Osteoblast (primary cell): ENCODE results near the gene ARHGAP35. TPM values are rescaled to one million over a fixed set of nuclear protein-coding genes. Genes with fewer than 3 reads are reported as not detected.

Experiments
- DNase-seq: peaks from one replicate; pipeline ENCODE4 v3.0.0; 2011; ENCODE audit warnings: low spot score, mixed read lengths; ENCODE audit not compliant: insufficient read length; ENCODE audit errors: missing footprints
- H2AFZ ChIP-seq: 2 replicates; pipeline ENCODE4 v1.6.0; 2011; ENCODE audit warnings: mild to moderate bottlenecking, low read length
- H3K27ac ChIP-seq: 2 replicates; pipeline ENCODE4 v1.5.1; 2011; ENCODE audit warnings: mild to moderate bottlenecking, low read depth, low read length, moderate library complexity
- H3K27me3 ChIP-seq: 2 replicates; pipeline ENCODE4 v1.6.0; 2012; ENCODE audit warnings: mild to moderate bottlenecking, control low read depth, inconsistent platforms, low read length, moderate library complexity; ENCODE audit not compliant: insufficient read depth
- H3K36me3 ChIP-seq: 2 replicates; pipeline ENCODE4 v1.5.1; 2011; ENCODE audit warnings: mild to moderate bottlenecking, low read length, control low read depth, moderate library complexity; ENCODE audit not compliant: insufficient read depth
- H3K4me1 ChIP-seq: 2 replicates; pipeline ENCODE4 v1.5.1; 2011; ENCODE audit warnings: mild to moderate bottlenecking, low read length, control low read depth, moderate library complexity; ENCODE audit not compliant: insufficient read depth
- H3K4me2 ChIP-seq: 2 replicates; pipeline ENCODE4 v1.6.0; 2011; ENCODE audit warnings: mild to moderate bottlenecking, low read length; ENCODE audit not compliant: insufficient read depth
- H3K4me3 ChIP-seq: fragments of 200-600 bp; sonication (generic); 3 replicates; pipeline ENCODE4 v1.5.1; 2012; ENCODE audit warnings: mild to moderate bottlenecking, low read length, inconsistent platforms; ENCODE audit not compliant: insufficient read depth
- H3K79me2 ChIP-seq: 2 replicates; pipeline ENCODE4 v1.6.0; 2012; ENCODE audit warnings: mild to moderate bottlenecking, low read length, control low read depth, inconsistent platforms; ENCODE audit not compliant: insufficient read depth
- H3K9me3 ChIP-seq: 2 replicates; pipeline ENCODE4 v1.5.1; 2011; ENCODE audit warnings: low read depth, low read length, control low read depth
- H4K20me1 ChIP-seq: 2 replicates; pipeline ENCODE4 v1.6.0; 2012; ENCODE audit warnings: mild to moderate bottlenecking, low read length, control low read depth; ENCODE audit not compliant: insufficient read depth
- total RNA-seq: library from RNA; depleted of rRNA; stranded (reverse); fragments of >200 nt; gene quantifications from 2 replicates; pipeline ENCODE4 v1.2.3, GENCODE V29; 2012
- TF ChIP-seq, protein P1 (sequence below): IDR thresholded peaks from 2 replicates; pipeline ENCODE4 v1.5.1; 2011; ENCODE audit warnings: mild to moderate bottlenecking, low read depth, low read length, moderate library complexity; ENCODE audit errors: extremely low read depth

Gene ARHGAP35
- total RNA-seq, 1 donor, result 82.2 TPM

DNA sequence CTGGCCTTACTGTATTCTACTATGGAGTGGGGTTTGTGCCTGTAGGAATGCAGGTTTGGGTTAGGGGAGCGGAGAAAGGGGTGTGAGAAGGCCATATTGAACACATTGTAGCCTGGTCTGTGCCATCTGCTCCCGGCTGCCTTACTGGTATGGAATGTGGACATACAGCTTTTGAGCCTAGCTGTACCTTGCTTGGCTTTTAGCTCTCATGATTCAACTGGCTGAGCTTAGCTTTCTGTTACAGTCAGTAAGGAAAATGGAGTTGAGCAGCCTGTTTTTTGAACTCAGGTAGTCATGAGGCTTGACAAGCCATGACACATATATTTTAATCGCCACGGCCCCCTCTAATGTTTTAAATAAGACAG is 41.6 kb downstream of the ARHGAP35 start:
- H3K27ac ChIP-seq, result peak overlapping the region; percentile 86
- no peak overlapping the region for H2AFZ ChIP-seq
- H4K20me1 ChIP-seq, result peaks cover 37% of the 10 kb centered on the region
- H3K4me1 ChIP-seq, result peaks cover 50% of the 10 kb centered on the region
- H3K9me3 ChIP-seq, result no peaks in the 10 kb centered on the region
- H3K4me2 ChIP-seq, result peak overlapping the region; percentile 7
- no peaks in the 10 kb centered on the region for H3K36me3 ChIP-seq
- H3K79me2 ChIP-seq, result peaks cover 97% of the 10 kb centered on the region
- peak; percentile 35 for DNase-seq
- H3K27me3 ChIP-seq, result no peaks in the 10 kb centered on the region
- TF ChIP-seq, protein P1, sequence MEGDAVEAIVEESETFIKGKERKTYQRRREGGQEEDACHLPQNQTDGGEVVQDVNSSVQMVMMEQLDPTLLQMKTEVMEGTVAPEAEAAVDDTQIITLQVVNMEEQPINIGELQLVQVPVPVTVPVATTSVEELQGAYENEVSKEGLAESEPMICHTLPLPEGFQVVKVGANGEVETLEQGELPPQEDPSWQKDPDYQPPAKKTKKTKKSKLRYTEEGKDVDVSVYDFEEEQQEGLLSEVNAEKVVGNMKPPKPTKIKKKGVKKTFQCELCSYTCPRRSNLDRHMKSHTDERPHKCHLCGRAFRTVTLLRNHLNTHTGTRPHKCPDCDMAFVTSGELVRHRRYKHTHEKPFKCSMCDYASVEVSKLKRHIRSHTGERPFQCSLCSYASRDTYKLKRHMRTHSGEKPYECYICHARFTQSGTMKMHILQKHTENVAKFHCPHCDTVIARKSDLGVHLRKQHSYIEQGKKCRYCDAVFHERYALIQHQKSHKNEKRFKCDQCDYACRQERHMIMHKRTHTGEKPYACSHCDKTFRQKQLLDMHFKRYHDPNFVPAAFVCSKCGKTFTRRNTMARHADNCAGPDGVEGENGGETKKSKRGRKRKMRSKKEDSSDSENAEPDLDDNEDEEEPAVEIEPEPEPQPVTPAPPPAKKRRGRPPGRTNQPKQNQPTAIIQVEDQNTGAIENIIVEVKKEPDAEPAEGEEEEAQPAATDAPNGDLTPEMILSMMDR, result no peak
- H3K4me3 ChIP-seq, result no peak overlapping the region

DNA sequence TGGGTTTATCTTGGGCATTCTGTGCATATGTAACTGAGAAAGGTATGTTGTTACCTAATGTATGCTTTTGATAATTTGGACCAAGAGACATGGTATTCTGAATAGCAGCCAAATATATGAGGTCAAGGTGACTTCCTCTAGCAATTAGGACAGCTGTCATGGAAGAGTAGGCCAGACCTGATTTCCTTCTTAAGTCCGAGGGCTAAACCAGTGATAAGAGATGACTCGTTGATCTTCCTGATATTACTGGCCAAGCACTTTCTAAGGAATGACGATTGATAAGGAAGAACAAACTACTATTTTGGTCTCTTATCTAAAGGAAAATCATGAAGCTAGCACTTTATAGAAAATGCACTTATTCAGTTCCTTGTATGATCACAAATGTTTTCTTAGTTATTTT is 42.7 kb downstream of the ARHGAP35 start:
- no peaks in the 10 kb centered on the region for H3K36me3 ChIP-seq
- no peaks in the 10 kb centered on the region for H3K9me3 ChIP-seq
- H3K27me3 ChIP-seq, result no peaks in the 10 kb centered on the region
- H3K4me2 ChIP-seq, result no peak overlapping the region
- peak overlapping the region; percentile 86 for H3K27ac ChIP-seq
- DNase-seq, result no peak
- TF ChIP-seq, protein P1, result no peak
- H2AFZ ChIP-seq, result no peak overlapping the region
- peaks cover 35% of the 10 kb centered on the region for H4K20me1 ChIP-seq
- peaks cover 97% of the 10 kb centered on the region for H3K79me2 ChIP-seq
- peaks cover 47% of the 10 kb centered on the region for H3K4me1 ChIP-seq
- H3K4me3 ChIP-seq, result no peak overlapping the region

DNA sequence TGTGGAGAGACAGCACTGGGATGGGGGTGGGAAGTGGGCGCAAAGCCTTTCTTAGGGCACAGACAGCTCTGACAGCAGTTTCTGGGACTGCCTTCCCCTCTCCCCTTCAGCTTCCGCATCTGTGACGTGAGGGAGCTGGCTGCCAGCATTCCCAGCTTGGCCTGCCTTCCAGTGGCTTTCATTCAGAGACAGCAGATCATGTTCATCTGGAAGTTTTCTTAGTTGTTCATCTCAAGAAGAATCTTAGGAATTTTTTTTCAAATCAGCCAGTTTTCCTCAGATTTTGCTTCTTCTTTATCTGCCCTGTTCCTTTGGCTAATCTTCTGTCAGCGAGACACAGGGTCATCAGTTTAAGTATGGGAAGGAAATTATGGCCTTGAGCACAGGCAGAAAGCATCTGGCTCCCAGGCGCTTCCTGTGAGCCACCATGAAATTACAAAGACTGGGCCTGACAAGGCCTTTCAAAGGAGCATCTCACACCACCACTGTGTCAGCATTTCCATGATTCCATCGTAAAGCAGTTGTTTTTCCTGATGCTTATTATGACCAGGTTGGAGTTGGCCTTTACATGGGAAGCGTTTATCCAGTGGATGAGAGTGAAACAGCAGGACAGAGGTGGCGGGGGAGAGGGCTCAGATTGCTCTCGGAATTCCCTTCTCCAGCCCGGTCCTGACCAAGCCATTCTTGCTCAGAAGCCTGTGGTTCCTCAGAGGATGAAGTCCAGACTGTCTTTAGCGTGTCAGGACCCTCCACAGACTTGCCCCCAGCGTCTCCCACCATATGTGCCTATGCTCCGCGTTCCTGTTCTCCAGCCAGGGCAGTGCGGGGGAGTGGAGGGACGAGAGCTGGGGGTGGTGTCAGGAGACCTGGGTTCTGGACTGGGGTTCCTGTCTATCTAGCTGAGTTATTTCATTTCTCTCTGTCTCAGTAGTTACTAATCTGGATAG is 43.6 kb downstream of the ARHGAP35 start:
- Histone ChIP-seq H2AFZ (no peak overlapping the region), H3K79me2 (peaks cover 97% of the 10 kb centered on the region), H3K4me2 (peak overlapping the region; percentile 16), H3K4me3 (no peak overlapping the region), H3K27me3 (no peaks in the 10 kb centered on the region), H3K27ac (peak overlapping the region; percentile 86), H3K9me3 (no peaks in the 10 kb centered on the region), H3K36me3 (no peaks in the 10 kb centered on the region), H3K4me1 (peaks cover 45% of the 10 kb centered on the region), H4K20me1 (peaks cover 36% of the 10 kb centered on the region)
- TF ChIP-seq, protein P1, result no peak
- peak; percentile 91 for DNase-seq

DNA sequence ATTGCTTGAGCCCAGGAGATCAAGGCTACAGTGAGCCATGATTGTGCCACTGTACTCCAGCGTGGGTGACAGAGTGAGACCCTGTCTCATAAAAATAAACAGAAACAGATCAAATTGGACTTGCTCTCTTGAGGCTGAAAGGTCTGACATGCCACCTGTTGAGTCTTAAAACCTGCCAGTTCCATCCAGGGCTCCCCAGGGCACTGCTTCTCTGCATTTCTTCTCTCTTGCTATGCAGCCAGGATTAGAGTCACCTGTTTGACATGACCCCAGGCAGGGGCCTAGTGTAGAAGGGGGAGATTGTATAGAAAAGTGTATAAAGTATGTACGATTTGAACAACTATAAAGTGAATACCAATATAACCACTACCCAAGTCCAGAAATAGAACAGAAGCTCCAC is 45.4 kb downstream of the ARHGAP35 start:
- DNase-seq, result no peak
- Histone ChIP-seq H3K79me2 (peaks cover 97% of the 10 kb centered on the region), H3K4me3 (no peak overlapping the region)

More for the DNA sequence above, 45.4 kb downstream of the ARHGAP35 start:
- H2AFZ ChIP-seq, result no peak overlapping the region
- H3K36me3 ChIP-seq, result no peaks in the 10 kb centered on the region
- H3K9me3 ChIP-seq, result no peaks in the 10 kb centered on the region
- TF ChIP-seq, protein P1, result no peak
- no peak overlapping the region for H3K4me2 ChIP-seq
- H3K27ac ChIP-seq, result no peak overlapping the region
- no peaks in the 10 kb centered on the region for H3K27me3 ChIP-seq
- peaks cover 28% of the 10 kb centered on the region for H4K20me1 ChIP-seq
- H3K4me1 ChIP-seq, result peaks cover 53% of the 10 kb centered on the region
